Tibial nerve (tissue), 4 donors: Measurements from ENCODE around the gene IKZF1. TPM values are rescaled to one million over a fixed set of nuclear protein-coding genes. Genes with fewer than 3 reads are reported as not detected.

Experiments
- DNase-seq, 2 donors: peaks; one replicate each; pipeline ENCODE4 v3.0.0-alpha.2; 2019; ENCODE audit warnings: low spot score in 2 of 2
- H3K27ac ChIP-seq, 4 donors: fragments of 200-600 bp; sonication (generic) in 3 of 4; one replicate each; pipeline ENCODE4 v1.5.1; 2017 to 2019; ENCODE audit warnings: mild to moderate bottlenecking in 1 of 4
- H3K27me3 ChIP-seq, 2 donors: fragments of 200-600 bp; sonication (generic) in 1 of 2; one replicate each; pipeline versions ENCODE4 v1.5.1 to v1.6.0; 2017 to 2019
- H3K36me3 ChIP-seq, 3 donors: fragments of 200-600 bp; sonication (generic); one replicate each; pipeline ENCODE4 v1.5.1; 2018 to 2019
- H3K4me1 ChIP-seq, 4 donors: fragments of 200-600 bp; sonication (generic) in 3 of 4; one replicate each; pipeline ENCODE4 v1.5.1; 2017 to 2019
- H3K4me3 ChIP-seq, 4 donors: fragments of 200-600 bp; sonication (generic) in 3 of 4; one replicate each; pipeline ENCODE4 v1.5.1; 2017 to 2019; ENCODE audit warnings: mild to moderate bottlenecking in 1 of 4, moderate library complexity in 1 of 4
- H3K9me3 ChIP-seq, 4 donors: fragments of 200-600 bp; sonication (generic) in 3 of 4; one replicate each; pipeline ENCODE4 v1.5.1; 2017 to 2019
- CTCF ChIP-seq, 5 experiments: fragments of 200-600 bp in 3 of 5; fragments of 450-650 bp in 2 of 5; sonication (generic) in 3 of 5; IDR thresholded peaks; one replicate each; pipeline ENCODE4 v1.5.1; 2016 to 2019; ENCODE audit warnings: antibody characterized with exemption in 5 of 5, mild to moderate bottlenecking in 3 of 5, moderate library complexity in 2 of 5
- EP300 ChIP-seq, 2 donors: sonication (generic); formaldehyde crosslinking; IDR thresholded peaks; one replicate each; pipeline ENCODE4 v1.6.1; 2017; ENCODE audit warnings: antibody characterized with exemption in 2 of 2, mild to moderate bottlenecking in 1 of 2
- POLR2A ChIP-seq, 2 donors: fragments of 450-650 bp; IDR thresholded peaks; one replicate each; pipeline ENCODE4 v1.6.1; 2017; ENCODE audit warnings: antibody characterized with exemption in 2 of 2, mild to moderate bottlenecking in 2 of 2, moderate library complexity in 2 of 2
- WGBS, 2 donors: methylation state at CpG; one replicate each; pipeline ENCODE4 v1.1.5; 2018; 5-methylcytosine and 5-hydroxymethylcytosine counted together
- total RNA-seq, 4 donors: library from RNA; depleted of rRNA; stranded (reverse); fragments of >200 nt; gene quantifications; one replicate each; pipeline ENCODE4 v1.1.0, GENCODE V29; 2016

IKZF1 gene
- total RNA-seq, 4 donors from 2014 or later: 9.6 to 32.1 (median 20.7) TPM

GRCh38 chr7:50333221-50333651 is 28.7 kb downstream of the IKZF1 start:
- Histone ChIP-seq H3K9me3 (no peaks in the 10 kb centered on the region), H3K4me1 (peaks cover 0 to 22% (median 0%) of the 10 kb centered on the region in 4 donors), H3K36me3 (no peaks in the 10 kb centered on the region), H3K27ac (peak overlapping the region in 1 of 4 donors; percentile 24), H3K4me3 (no peak overlapping the region), H3K27me3 (no peaks in the 10 kb centered on the region)
- TF ChIP-seq POLR2A (IDR thresholded peaks at IDR 0.05): no peak
- TF ChIP-seq EP300 (IDR thresholded peaks at IDR 0.05): no peak
- no peak for TF ChIP-seq CTCF (IDR thresholded peaks at IDR 0.05)
- WGBS, 2 donors: 18 to 33% methylated on average over 9 of the region's 9 CpGs
- no peak for DNase-seq

- no peaks in the 10 kb centered on the region for H3K9me3 ChIP-seq
- H3K4me1 ChIP-seq: peaks cover 0 to 22% (median 0%) of the 10 kb centered on the region in 4 donors
- H3K27ac ChIP-seq: no peak overlapping the region
- no peaks in the 10 kb centered on the region for H3K36me3 ChIP-seq
- no peak for DNase-seq
- H3K4me3 ChIP-seq: no peak overlapping the region
- TF ChIP-seq POLR2A (IDR thresholded peaks at IDR 0.05) (no peak), CTCF (IDR thresholded peaks at IDR 0.05) (no peak), EP300 (IDR thresholded peaks at IDR 0.05) (no peak)
- 98 to 100% methylated on average over 1 of the region's 1 CpG for WGBS, 2 donors
- H3K27me3 ChIP-seq: no peaks in the 10 kb centered on the region
These were observed 30.0 kb downstream of the IKZF1 start for GRCh38 chr7:50334341-50334994.

GRCh38 chr7:50335230-50335794 is 30.8 kb downstream of the IKZF1 start:
- H3K9me3 ChIP-seq: no peaks in the 10 kb centered on the region
- 97 to 100% methylated on average over 1 of the region's 1 CpG for WGBS, 2 donors
- no peak overlapping the region for H3K27ac ChIP-seq
- no peak overlapping the region for H3K4me3 ChIP-seq
- H3K36me3 ChIP-seq: no peaks in the 10 kb centered on the region
- no peaks in the 10 kb centered on the region for H3K27me3 ChIP-seq
- TF ChIP-seq EP300 (IDR thresholded peaks at IDR 0.05) (no peak), POLR2A (IDR thresholded peaks at IDR 0.05) (no peak), CTCF (IDR thresholded peaks at IDR 0.05) (no peak)
- DNase-seq: no peak
- peaks cover 0 to 22% (median 0%) of the 10 kb centered on the region in 4 donors for H3K4me1 ChIP-seq

- Histone ChIP-seq H3K36me3 (no peaks in the 10 kb centered on the region), H3K9me3 (no peaks in the 10 kb centered on the region), H3K27me3 (no peaks in the 10 kb centered on the region), H3K4me1 (peaks cover 0 to 22% (median 0%) of the 10 kb centered on the region in 4 donors), H3K4me3 (no peak overlapping the region), H3K27ac (peak overlapping the region in 1 of 4 donors; percentile 60)
- no peak for DNase-seq
- WGBS, 2 donors: 70 to 74% methylated on average over 22 of the region's 22 CpGs
- TF ChIP-seq EP300 (IDR thresholded peaks at IDR 0.05) (no peak), POLR2A (IDR thresholded peaks at IDR 0.05) (no peak), CTCF (IDR thresholded peaks at IDR 0.05) (no peak)
These were observed 31.6 kb downstream of the IKZF1 start for GRCh38 chr7:50335795-50336754.
